COLO668 (cell line): ENCODE data around the gene KNDC1.
"Not testable (repeated sequence)": the region's sequence is repeated elsewhere in the genome, so short reads cannot be mapped to it uniquely, and the experiment has no call there.

Experiments used
- DNase-seq: peaks from one replicate; lab custom pipeline; 2025; ENCODE audit not compliant: unreplicated experiment; lab: John Stamatoyannopoulos, UW

Gene KNDC1

DNA sequence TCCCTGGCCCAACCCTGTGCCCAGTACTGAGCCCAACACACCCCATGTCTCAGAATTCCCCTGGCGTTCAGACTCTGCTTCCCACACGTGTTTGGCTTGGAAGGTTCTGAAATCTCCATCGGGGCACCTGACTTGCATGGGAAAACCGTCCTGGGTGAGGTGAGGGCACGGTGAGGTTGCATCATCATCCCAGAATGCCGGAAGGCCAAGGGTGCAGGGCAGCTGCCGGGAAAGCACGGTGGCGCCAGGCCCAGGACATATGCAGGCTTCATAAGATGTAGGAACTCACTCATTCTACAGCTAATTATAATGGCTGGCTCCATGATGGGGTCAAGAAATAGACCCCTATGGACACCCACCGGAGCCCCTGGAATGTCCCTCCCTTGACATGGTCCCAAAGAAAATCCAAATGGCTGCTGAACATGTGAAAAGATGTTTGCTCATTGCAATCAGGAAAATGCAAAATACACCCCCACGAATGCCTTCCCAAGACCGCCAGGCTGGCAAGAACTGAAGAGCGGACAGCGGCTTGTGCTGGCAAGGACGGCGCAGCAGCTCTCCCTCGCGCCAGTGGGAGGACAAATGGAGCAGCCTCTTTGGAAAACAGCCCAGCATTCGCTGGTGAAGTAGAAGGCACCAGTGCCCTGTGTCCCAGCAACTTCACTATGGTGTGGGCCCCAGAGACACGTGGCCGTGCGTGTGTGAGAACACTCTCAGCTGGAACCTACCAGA is 2.3 kb downstream of the KNDC1 start:
- DNase-seq, result no peak

DNA sequence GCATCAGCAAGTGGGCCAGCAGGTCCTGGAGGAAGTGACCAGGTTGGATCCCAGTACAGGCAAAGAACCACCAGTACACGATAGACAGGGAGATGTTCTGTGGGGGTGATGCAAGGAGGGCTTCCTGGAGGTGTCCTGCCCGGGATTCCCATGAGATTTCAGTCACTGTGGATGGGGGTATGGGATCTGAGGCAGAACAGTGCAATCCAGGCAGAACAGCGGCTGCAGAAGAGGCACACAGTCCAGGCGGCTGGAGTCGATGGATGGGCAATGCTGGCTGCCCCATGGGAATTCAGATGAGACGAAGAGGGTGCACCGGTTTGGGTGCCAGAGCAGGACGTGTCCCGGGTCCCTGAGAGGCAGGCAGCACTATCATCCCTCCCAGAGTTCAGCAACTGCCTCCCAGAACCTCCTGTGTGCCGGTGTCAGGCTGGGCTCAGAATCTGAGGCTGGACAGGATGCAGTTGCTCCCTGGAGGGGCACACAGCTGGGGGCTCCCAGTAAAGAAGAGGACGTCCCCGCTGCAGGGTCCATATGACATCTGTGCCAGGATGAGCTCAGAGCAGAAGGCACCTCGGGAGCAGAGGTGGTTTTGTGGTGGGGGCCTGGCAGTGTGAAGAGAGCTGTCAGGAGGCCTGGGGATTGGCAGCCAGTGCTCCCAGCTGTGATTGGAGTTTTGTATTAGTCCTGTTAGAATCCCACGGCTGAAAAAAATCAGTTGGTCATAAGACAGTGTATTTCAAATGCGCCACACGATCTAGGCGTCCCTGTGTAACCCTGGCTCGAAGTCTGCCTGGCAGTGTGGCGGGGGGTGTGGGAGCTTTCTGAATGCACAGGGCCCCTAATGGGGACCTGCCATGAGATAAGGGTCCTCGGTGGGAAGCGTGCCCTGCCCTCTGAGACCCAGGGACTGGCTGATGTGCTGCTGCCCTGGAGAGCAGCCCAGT is 3.2 kb downstream of the KNDC1 start:
- no peak for DNase-seq

DNA sequence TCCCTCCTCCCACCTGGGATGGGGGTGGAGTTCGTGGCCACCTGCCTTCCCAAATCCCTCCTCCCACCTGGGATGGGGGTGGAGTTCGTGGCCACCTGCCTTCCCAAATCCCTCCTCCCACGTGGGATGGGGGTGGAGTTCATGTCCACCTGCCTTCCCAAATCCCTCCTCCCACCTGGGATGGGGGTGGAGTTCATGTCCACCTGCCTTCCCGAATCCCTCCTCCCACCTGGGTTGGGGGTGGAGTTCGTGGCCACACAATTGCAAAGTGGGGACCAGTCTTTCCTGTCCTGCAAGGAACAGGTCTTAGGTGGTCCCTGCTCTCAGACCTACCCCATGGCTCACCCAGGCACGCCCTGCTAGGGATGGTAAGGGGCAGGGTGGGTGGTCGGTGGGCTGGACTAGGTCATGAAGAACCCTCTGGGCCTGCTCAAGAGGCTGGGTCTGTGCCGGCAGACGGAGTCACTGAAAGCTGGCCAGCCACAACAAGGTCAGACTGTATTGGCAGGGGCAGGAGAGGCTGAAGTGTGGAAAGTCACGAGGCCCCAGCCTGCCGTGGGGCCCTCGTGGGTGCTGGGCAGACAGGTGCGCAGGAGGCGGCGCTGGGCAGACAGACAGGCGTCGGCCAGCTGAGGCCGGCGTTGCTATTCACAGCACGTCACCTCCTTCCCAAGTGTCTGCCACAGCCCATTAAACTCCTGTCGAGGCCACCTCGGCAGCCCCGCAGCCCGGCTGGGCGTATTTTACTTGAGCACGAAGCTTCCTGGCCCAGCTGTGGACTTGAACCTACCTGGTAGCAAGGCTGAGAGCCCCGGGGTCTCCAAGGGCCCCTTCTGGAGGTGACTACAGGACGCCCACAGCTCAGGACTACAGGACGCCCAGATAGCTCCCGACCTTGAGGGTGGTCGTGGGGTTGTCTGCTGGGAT is 4.1 kb downstream of the KNDC1 start:
- peak; percentile 10 for DNase-seq

DNA sequence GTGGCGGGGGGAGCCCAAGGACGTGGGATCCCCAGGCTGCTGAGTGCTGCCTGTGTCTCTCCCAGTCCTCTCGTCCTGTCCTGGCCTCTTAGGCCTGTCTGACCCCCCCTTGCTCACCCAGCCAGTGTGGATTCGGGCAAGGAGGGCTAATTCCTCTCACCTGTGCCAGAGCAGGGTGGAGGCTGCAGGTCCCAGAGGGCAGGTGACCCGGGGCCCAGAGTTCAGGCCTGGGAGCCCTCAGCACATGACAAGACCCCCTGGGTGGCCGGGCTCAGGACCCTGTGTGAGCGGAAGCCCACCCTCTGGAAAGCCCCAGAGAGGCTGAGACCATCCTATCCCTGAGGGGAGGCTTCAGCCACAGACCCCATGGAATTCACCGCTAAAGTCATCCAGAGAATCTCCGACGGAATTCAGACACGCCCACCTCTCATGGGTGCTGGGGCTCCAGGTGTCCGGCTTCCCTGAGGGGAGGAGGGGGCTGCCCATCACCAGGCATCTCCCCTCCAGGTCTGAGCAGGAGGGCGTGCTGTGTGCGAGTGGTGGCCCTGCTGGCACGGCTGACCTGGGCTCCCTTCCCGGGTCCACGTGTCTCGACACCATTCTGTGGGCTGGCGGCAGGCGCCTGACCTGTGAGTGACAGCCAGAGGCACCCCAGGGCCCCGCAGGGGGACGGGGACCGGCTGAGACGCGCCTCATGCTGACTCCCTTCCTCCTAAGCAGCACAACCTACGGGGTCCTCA is 5.0 kb downstream of the KNDC1 start:
- DNase-seq, result no peak

DNA sequence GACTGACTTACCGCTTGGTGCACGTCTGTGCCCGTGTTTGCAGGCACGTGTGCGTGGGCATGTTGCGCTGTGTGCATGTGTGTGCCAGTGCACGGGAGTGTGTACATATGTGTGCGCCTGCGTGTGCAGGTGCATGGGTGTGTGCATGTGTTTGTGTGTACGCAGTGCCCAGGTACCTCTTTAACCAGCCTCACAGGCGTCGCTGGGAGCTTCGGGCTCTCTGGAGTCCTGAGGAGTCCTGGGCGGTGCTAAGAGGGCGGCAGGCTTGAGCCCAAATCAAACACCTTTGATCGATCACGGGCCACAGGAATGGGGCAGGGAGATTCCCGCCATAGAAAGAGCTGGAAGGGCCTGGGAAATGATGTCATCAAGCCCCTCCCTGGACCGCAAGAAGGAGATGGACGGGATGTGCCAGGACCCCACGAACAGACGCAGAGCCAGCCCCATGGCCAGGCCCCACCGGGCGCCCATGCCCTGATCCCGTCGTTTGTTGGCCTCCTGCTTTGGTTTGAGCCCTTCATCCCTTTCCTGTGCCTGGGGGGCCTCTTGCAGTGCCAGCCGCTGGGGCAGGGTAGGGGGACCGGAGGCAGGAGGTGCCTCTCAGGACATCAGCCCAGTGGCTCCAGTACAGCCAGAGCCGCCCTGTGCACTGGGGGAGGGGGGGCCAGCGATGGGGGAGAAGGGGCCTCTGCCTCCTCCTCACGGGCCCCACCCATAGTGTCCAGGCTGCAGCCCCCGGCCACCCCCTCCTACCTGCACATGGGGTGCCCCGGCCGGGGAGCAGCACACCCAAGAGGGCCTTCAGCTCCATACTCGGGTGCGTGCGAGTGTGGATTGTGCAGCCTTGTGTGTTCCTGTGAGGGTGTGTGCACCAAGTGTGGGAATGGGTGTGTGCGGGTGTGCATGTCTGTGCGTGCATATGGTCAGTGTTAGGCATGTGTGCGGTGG is 5.8 kb downstream of the KNDC1 start:
- no peak for DNase-seq

DNA sequence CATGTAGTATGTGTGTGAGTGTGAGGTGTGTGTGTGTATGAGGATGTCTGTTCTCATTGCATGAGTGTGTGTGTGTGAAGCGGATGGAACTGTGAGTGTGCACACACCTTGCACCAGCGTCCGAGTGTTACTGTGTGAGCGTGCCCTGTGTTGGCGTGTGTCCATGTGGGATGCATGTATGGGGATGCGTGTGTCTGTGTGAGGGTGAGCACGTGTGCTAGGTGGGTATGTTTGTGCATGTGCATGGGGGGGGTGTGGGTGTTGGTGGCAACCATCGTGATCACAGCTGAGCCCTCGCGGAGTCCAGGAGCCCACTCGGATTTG is 6.4 kb downstream of the KNDC1 start:
- no peak for DNase-seq

DNA sequence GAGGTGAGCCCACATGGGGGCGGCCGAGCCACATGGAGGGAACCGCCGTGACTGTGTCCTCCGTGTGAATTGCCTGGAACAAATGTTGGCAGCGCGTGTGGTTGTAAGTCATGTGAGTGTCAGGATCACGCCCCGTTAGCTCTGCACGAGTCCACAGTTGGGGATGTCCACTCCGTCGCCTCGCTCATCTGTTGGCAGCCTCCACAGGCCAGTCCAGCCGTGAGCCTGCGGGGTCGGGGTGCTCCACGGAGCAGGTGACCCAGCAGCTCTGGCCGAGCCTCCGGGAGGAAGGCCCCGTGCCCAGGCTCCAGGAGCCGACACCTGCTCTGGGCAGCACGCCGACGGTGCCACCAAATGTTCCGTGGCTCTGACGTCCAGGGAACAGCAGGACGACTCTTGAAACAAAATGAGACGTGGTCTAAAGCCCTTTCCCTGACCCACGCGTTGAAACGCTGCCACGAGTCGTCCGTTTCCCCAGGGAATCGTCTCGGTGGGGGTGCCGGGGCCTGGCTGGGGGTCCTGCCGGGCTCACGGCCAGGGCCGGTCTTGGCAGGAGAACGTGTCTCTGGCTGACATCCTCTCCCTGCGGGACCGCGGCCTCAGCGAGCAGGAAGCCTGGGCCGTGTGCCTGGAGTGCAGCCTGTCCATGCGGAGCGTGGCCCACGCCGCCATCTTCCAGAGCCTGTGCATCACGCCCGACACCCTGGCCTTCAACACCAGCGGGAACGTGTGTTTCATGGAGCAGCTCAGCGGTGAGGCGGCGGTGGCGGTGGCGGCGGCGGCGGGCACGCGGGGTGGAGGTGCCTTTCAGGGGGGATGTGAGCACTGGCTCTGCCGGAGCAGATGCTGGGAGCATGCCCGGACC is 7.0 kb downstream of the KNDC1 start:
- DNase-seq, result no peak

DNA sequence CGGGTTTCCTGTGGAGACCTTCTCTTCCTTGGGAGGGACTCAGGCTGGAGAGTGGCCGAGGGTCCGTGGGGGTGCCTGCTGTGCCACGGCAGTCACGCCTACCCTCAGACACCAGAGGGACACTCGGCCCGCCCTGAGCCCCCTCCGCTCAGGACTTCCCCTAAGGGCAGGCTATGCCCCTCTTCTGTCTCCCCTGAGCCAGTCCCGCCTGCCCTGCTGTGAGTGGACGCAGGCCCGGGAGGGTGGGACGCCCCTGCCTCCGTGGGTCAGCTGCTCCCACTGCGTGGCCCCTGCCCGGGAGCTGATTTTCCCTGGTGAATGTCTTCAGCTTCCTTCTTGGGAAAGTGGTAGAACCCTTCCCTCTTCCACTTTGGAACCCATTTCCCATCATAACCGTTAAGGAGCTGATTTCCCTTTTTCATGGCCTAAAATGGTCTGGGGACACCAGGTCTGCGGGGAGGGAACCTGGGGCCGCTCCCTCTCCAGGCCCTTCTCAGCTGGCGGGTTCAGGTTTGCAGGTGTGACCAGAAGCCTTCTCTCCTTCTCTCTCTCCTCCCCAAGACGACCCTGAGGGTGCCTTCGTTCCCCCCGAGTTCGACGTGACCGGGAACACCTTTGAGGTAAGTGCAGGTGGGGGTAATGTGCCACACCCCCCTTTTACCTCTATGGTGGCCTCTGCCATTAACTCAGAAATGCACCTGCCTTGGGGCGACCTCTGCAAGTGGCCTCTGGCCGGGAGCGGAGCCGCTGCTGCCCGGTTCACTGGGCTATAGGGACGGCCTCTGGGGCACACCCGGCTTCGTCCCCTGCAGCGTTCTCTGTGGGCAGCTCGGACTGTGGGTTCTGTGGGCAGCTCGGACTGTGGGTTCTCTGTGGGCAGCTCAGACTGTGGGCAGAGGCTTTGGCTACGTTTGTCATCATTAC is 7.9 kb downstream of the KNDC1 start:
- DNase-seq, result no peak

DNA sequence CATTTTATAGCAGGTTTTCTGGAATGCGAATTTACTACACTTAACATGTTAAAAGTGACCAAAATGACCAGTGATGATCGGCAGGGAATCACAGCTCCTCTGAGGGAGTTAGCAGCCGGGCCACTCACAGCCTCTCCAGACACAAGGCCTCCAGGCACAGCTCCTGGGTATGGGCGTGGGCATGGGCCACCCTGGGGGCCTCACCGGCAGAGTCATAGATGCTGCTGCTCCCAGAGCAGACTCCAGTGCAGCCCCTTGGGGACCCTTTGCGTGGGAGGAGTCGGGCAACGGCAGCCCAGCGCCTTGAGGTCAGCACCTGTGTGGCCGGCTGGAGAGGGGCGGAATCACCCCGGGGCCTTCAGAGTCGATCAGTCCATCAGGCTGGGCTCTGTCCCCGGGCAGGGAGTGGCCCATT is 8.6 kb downstream of the KNDC1 start:
- DNase-seq, result no peak

DNA sequence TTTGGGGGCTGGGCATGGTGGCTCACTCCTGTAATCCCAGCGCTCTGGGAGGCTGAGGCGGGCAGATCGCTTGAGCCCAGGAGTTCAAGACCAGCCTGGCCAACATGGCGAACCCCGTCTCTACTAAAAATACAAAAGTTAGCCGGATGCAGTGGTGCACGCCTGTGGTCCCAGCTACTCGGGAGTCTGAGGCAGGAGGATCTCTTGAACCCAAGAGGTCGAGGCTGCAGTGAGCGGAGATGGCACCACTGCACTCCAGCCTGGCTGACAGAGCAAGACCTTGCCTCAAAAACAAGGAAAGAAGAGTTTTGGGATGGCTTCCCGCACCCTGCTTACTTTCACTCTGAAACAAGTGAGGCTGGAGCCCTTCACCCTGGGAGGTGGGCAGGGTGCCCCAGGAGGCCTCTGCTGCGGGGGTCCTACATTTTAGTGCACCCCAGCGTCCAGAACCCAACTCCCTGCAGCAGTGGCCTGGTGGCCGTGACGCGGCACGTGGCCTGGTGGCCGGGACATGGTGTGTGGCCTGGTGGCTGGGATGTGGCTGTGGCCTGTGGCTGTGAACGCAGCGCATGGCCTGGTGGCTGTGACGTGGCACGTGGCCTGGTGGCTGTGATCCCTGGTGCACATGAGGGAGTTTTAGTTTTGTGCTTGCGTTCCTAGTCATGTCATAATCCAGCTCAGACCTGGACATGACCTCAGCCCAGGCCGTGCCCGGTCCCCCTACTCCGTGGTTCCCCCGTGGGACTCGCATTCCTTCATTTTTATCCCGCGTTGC is 9.3 kb downstream of the KNDC1 start:
- no peak for DNase-seq

DNA sequence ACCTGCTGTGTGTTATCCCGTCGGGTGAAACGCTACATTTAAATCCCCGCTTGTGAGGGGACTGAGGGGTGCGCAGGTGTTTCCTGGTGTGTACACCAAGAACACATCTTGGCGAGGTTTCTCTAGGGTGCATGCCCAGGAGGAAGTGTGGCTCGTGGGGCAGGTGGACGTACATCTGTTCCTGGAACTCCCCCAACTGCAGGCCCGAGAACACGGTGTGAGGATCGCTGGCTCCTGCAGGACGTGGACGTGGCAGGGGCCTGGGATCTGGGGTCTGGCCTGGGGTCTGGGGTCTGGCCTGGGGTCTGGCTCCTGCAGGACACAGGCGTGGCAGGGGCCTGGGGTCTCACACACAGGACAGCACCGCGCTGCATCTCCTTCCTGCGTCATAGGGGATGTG is 10.1 kb downstream of the KNDC1 start:
- DNase-seq, result no peak

DNA sequence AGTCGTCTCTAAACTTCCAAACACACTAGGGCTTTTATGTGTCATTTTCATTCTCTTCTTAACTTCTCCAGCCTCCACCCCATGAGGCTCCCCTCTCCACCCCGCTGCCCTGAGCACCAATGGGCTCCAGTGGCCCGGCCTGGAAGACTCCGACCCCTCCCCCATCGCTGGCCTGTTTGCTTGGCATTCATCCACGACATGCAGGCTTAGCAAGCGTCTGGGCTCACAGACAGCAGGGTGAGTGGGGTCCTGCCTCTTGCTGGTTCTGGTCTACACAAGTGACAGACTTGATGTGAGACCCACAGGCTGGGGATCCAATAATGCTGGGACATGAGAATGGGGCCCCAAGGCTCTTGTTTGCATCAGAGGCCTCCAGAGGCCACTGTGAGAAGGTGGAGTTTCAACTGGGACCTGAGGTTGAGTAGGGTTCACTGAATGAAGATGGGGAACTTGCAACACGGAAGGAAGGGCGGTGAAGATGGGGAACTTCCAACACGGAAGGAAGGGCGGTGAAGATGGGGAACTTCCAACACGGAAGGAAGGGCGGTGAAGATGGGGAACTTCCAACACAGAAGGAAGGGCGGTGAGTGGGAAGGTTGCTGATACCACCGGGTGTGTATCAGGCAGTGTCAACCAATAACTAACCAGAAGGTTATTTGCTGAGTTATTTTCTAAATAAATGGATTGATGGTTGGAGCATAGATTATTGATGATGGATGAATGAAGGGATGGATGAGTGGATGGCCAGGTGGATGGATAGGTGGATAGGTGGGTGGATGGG is 14.0 kb downstream of the KNDC1 start:
- DNase-seq, result no peak

DNA sequence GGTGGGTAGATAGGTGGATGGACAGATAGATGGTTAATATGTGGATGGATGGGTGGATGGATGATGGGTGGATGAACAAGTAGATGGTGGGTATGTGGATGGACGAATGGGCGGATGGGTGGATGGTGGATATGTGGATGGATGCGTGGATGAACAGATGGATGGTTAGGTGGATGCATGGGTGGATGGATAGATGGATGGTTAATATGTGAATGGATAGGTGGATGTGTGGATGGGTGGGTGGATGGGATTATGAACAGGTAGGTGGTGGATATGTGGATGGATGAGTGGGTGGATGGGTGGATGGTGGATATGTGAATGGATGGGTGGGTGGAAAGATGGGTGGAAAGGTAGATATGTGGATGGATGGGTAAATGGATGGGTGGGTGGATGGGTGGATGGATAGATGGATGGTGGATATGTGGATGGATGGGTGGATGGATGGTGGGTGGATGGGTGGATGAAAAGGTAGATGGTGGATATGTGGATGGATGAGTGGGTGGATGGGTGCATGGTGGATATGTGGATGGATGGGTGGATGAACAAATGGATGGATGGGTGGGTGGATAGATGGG is 14.8 kb downstream of the KNDC1 start:
- no peak for DNase-seq

DNA sequence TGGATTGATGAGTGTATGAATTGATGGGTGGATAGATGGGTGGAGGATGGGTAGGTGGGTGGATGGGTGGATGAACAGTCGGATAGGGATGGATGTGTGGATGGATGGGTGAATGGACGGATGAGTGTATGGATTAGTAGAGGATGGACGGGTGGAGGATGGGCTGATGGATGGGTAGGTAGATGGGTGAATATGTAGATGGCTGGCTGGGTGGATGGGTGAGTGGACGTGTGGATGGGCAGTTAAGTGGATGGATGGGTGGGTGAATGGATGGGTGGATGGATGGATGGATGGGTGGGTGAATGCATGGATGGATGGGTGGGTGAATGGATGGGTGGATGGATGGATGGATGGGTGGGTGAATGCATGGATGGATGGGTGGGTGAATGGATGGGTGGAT is 15.6 kb downstream of the KNDC1 start:
- DNase-seq, result not testable (repeated sequence)

DNA sequence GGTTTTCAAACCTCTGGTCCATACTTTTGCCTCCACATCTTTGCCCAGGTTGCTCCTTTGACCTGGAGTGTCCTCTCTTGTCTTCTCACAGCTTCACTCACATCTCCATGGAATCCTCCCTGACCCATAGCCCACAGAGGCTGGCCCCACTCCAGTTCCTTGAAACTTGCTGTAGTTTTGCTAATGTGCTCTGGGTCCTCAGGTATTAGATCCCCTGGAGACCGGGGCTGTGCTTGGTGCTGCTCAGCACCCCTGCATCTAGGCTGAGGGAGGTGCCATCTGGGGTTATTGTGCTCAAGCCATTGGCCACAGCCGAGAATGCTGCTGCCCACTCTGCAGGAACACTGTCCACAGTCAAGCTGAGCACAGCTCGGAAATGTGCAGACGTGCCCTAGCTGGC is 16.5 kb downstream of the KNDC1 start:
- DNase-seq, result no peak
